HepG2 (cell line): ENCODE measurements around the gene STRIT1. TPM values are rescaled to one million over a fixed set of nuclear protein-coding genes. Genes with fewer than 3 reads are reported as not detected.

ENCODE experiments used
- CSRNP2 ChIP-seq: sonication (generic); formaldehyde crosslinking; conservative IDR thresholded peaks from 2 replicates; pipeline ENCODE4 v1.8.0; 2022; ENCODE audit warnings: low read depth, missing genetic modification reagents
- ZNF883 ChIP-seq: sonication (generic); formaldehyde crosslinking; IDR thresholded peaks from 2 replicates; pipeline ENCODE4 v1.5.1; 2020; ENCODE audit warnings: mild to moderate bottlenecking, missing genetic modification reagents; ENCODE audit errors: not compliant biosample characterization
- polyA plus RNA-seq, 8 experiments: library from polyadenylated mRNA; depleted of rRNA in 3 of 8; stranded (reverse) in 7 of 8; unstranded in 1 of 8; fragments of >200 nt; fragmentation: Illumina TruSeq in 4 of 8; extraction: Trizol in 4 of 8; gene quantifications; 2 replicates each; pipeline versions ENCODE4 v1.2.1 to v1.2.3, GENCODE V29; 2011 to 2016; ENCODE audit warnings: low read depth in 4 of 8, missing spikeins in 1 of 8, mixed read lengths in 1 of 8; ENCODE audit not compliant: insufficient read depth in 1 of 8
- total RNA-seq, 5 experiments: library from RNA; depleted of rRNA; stranded (reverse); fragments of >200 nt; fragmentation: Illumina TruSeq; extraction: Trizol; gene quantifications; 2 replicates each; pipeline ENCODE4 v1.2.3, GENCODE V29; 2016; ENCODE audit warnings: low read depth in 1 of 5
- TF ChIP-seq, protein P1 (sequence below): IDR thresholded peaks from 2 replicates; pipeline ENCODE4 v1.6.1; 2016; ENCODE audit warnings: low read depth, borderline replicate concordance
- TF ChIP-seq, protein P2 (sequence below): sonication (generic); formaldehyde crosslinking; IDR thresholded peaks from 2 replicates; pipeline ENCODE4 v1.5.1; 2020; ENCODE audit warnings: missing genetic modification reagents, mild to moderate bottlenecking, borderline replicate concordance
- TF ChIP-seq, protein P3 (sequence below), 2 experiments: sonication (generic) in 1 of 2; formaldehyde crosslinking in 1 of 2; IDR thresholded peaks; 2 replicates each; pipeline versions ENCODE4 v1.6.1 to v1.9.0; 2014 to 2022; ENCODE audit warnings: antibody characterized with exemption in 1 of 2, borderline replicate concordance in 1 of 2, inconsistent platforms in 1 of 2, low read depth in 1 of 2, missing genetic modification reagents in 1 of 2

STRIT1 gene
- total and polyA plus RNA-seq, 2 of the 13 experiments (the other 11 are each of a cell fraction or from before 2014, with no cell fraction given), result not detected

DNA sequence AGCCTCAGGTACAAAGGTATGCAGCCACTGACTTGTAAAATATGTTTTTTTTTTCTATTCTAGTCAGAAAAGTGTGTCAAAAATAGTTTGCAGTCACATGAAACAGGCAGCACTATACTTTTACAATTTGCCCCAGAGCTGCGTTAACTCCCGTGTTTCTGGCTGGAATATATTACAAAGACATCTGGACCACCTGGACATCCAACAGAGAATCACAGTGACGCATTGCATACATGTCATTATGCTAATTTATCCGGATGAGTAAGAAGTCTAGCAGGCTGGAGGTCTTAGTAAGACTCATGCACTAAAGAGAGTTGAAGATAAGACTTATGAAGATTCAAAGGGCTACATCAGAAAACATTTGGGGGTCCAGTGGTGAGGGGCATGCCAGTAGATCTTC lies 39.2 kb upstream of the STRIT1 start (continued):
- TF ChIP-seq, protein P1, sequence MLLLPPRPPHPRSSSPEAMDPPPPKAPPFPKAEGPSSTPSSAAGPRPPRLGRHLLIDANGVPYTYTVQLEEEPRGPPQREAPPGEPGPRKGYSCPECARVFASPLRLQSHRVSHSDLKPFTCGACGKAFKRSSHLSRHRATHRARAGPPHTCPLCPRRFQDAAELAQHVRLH, result no peak
- TF ChIP-seq, protein P2, sequence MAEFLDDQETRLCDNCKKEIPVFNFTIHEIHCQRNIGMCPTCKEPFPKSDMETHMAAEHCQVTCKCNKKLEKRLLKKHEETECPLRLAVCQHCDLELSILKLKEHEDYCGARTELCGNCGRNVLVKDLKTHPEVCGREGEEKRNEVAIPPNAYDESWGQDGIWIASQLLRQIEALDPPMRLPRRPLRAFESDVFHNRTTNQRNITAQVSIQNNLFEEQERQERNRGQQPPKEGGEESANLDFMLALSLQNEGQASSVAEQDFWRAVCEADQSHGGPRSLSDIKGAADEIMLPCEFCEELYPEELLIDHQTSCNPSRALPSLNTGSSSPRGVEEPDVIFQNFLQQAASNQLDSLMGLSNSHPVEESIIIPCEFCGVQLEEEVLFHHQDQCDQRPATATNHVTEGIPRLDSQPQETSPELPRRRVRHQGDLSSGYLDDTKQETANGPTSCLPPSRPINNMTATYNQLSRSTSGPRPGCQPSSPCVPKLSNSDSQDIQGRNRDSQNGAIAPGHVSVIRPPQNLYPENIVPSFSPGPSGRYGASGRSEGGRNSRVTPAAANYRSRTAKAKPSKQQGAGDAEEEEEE (CRISPR knock-in tag), result no peak
- TF ChIP-seq ZNF883 (CRISPR knock-in tag) (no peak), CSRNP2 (no peak)
- TF ChIP-seq, protein P3, sequence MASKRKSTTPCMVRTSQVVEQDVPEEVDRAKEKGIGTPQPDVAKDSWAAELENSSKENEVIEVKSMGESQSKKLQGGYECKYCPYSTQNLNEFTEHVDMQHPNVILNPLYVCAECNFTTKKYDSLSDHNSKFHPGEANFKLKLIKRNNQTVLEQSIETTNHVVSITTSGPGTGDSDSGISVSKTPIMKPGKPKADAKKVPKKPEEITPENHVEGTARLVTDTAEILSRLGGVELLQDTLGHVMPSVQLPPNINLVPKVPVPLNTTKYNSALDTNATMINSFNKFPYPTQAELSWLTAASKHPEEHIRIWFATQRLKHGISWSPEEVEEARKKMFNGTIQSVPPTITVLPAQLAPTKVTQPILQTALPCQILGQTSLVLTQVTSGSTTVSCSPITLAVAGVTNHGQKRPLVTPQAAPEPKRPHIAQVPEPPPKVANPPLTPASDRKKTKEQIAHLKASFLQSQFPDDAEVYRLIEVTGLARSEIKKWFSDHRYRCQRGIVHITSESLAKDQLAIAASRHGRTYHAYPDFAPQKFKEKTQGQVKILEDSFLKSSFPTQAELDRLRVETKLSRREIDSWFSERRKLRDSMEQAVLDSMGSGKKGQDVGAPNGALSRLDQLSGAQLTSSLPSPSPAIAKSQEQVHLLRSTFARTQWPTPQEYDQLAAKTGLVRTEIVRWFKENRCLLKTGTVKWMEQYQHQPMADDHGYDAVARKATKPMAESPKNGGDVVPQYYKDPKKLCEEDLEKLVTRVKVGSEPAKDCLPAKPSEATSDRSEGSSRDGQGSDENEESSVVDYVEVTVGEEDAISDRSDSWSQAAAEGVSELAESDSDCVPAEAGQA (IDR thresholded peaks at IDR 0.05; ENCODE audit: low read depth), result no peak
- TF ChIP-seq, protein P3 (CRISPR knock-in tag; IDR thresholded peaks at IDR 0.05; ENCODE audit: borderline replicate concordance), result no peak
